Breast epithelium (tissue), 3 donors: ENCODE data around the gene GADD45A.

Experiments
- POLR2A ChIP-seq: fragments of 450-650 bp; IDR thresholded peaks from one replicate; pipeline ENCODE4 v1.6.1; 2016; ENCODE audit warnings: antibody characterized with exemption, mild to moderate bottlenecking, moderate library complexity
- POLR2AphosphoS5 ChIP-seq, 3 donors: sonication (generic); formaldehyde crosslinking; IDR thresholded peaks; one replicate each; pipeline ENCODE4 v1.6.1; 2017; ENCODE audit warnings: antibody characterized with exemption in 3 of 3
- TF ChIP-seq, protein P1 (sequence below), 3 donors: fragments of 450-650 bp; IDR thresholded peaks; one replicate each; pipeline ENCODE4 v1.5.1; 2016 to 2017; ENCODE audit warnings: antibody characterized with exemption in 3 of 3, mild to moderate bottlenecking in 3 of 3, moderate library complexity in 3 of 3

DNA sequence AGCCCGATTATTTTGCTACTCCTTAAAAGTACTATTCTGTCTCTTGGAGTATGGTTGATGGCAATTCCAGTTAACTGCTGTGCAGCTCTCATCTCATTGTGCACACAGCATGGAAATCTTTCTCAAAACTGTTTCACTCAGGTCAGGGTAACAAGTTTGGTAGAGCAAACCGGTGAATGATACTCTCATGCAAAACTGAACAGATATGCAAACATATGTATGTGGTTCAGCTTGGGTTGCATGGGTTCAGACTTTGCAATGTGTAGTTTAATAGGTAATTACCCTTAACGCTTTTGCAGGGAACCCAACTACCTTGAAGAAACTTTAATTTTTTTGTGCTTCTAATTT is 2.2 kb downstream of the GADD45A start:
- TF ChIP-seq, protein P1, sequence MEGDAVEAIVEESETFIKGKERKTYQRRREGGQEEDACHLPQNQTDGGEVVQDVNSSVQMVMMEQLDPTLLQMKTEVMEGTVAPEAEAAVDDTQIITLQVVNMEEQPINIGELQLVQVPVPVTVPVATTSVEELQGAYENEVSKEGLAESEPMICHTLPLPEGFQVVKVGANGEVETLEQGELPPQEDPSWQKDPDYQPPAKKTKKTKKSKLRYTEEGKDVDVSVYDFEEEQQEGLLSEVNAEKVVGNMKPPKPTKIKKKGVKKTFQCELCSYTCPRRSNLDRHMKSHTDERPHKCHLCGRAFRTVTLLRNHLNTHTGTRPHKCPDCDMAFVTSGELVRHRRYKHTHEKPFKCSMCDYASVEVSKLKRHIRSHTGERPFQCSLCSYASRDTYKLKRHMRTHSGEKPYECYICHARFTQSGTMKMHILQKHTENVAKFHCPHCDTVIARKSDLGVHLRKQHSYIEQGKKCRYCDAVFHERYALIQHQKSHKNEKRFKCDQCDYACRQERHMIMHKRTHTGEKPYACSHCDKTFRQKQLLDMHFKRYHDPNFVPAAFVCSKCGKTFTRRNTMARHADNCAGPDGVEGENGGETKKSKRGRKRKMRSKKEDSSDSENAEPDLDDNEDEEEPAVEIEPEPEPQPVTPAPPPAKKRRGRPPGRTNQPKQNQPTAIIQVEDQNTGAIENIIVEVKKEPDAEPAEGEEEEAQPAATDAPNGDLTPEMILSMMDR (IDR thresholded peaks at IDR 0.05), result no peak
- TF ChIP-seq POLR2AphosphoS5 (IDR thresholded peaks at IDR 0.05), result no peak
- no peak for TF ChIP-seq POLR2A
